ENCODE results near the gene EEFSEC. TPM values are rescaled to one million over a fixed set of nuclear protein-coding genes. Genes with fewer than 3 reads are reported as not detected.

Gene EEFSEC
- total RNA-seq, 1 donor from 2014 or later, result 13.6 TPM

DNA sequence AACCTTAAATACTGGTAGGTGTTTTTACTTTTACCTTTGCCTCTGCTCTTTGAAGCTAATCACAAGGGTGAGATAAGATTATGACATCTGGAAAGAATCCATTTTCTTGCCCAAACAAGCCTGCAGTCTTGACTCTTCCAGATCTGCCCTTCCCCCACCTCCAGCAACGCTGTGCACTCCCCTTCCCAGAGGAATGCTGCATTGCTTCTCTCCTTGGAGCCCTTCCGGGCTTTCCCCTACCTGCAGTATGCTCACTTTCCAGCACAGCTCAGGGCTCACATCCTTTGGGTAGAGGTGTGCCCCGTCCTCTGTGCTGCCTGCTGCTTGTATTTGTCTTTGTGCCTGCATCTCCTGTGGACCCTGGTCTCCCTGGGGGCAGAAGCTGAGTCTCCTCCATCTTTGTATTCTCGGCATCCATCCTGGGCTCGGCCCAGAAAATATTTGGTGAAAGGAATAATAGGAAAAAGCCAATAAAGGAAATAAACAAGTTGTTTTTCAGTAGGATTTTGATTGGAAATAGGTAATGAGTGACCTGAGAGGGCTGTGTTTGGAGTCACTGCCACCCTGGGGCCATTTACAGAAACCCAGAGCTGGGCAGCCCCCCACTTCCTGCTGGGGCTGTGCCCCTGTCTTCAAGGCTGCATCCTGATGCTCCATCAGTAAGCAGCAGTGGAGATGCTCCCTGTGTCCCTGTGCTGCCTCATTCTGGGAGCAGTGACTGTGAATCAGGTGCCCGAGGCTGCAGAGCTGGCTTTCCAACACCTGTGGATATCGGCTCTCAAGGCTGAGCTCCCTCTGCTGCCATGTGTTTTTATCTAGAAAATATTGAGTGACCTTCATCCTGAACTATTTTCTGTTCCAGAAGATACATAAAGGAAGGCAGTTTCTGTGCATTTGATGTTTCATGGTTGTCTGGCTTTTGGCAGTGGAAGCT is 117.5 kb downstream of the EEFSEC start:
- no peak for DNase-seq (ENCODE audit: low spot score)

DNA sequence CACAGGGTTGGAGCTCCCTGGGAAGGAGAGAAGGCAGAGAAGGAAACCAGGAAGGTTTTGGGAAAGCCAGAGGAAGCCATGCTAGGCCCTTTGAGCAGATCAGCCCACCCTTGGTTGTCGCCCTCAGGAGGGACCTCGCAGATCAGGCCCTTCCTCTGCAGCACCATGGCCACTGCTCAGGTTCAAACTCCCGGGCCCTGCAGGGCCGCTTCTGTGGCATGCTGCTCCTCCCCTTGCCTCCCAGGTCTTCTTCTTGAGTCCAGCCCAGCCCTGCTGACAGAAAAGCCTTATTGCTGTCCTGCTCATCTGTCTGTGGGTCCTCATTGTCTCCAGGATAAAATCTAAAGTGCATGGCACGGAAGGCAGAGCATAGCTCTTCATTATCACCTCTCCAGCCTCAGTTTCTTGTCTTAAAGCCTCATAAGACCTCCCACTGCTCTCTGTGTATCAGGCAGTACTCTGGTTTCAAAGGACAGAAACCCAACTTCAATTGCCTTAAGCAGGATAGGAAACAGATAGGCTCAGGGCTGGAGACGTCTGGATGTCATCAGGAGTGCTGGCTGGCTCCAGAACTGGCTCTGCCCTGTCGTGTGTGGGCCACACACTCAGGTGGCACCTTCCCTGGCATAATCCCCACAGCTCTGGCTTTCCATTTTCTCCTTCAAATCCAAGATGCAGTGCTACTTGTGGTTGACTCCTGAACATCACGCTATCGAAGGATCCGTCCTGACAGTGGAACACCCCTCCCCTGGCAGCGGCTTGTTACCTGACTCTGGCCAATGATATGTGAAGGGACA is 118.5 kb downstream of the EEFSEC start:
- DNase-seq (ENCODE audit: low spot score), result no peak

DNA sequence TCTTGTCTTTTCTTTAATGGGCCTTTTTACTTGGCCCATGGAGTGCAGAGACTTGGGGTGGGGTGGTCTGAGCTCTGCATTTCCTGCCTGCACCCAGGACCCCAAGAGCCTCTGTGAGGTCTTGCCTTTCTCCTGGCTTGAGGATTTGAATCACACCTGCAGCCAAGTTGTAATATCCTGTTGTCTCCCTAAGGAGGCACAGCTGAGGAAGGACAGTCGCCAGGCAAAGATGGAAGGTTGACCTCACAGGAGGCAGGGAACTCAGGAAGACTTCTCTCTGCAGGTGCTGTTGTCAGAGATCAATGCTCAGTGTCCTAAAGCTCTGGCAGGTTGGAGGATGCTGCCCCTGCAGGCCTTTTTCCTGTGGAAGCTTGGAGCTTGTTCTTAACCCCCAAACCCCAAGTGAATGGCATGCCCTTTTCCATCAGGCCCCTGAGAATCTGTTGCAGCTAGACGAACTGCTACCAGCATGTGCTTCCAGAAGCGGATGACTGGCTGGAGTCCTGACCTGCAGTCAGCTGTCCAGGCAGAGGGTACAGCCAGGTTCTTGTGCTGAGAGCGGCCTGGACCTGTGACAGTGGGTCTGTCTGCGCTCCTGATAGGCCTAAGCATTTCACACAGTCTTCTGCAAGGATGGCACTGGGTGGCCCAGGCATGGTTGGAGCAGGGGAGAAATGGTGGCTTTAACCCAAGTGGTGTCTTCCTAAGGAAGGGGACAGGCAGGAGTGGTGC is 120.0 kb downstream of the EEFSEC start:
- DNase-seq (ENCODE audit: low spot score), result no peak

DNA sequence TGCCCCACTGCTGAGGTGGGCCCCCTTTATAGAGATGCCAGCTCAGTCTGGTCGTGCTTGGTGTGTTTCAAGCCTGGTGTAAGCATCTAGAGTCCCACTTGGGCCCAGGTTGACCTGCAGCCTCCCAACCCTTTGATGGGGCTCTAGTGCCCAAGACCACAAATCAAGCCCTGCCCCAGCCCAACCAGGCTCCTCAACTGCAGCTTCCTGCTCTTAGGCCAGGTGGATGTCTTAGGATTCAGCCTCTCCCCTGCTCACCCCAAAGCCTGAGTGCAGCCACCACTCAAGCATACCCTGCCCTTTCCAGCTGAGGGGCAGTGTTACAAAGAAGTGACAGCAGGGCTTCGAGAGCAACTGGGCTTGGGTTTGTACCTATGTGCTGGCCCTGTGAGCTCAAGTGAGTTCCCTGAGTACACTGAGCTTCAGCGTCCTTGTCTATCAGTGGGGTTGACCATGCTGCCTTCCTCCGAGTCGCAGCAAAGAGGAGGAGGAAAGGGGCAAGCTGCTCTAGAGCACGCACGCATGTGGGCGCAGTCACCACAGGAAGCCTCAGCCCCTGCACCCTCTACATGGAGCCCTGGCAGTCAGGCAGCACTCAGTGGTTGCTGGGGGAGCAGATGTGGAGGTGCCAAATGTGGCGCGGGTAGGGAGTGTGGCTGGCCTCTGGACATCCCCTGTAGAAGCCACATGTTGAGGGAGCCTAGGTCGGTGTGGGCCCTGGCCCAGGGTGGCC is 120.7 kb downstream of the EEFSEC start:
- DNase-seq (ENCODE audit: low spot score), result no peak

DNA sequence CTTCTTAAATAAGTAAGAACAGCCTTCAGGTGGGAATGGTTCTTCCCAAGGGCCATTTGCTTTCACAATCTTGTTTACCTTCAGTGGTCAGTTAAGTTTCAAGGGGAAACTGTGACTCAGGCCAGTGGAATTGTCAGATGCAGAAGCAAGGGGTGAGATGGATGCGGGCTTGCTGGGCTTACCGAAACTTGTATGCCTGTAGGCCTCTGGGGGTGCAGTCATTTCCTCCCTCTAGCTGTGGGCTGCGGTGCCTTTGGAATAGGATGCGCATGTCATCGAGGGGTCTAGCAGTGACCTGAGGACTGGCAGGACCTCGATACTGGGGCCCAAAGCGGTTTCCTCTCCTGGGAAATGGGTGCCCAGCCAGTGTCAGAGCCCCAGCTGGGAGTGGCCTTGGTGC is 121.6 kb downstream of the EEFSEC start:
- no peak for DNase-seq (ENCODE audit: low spot score)

DNA sequence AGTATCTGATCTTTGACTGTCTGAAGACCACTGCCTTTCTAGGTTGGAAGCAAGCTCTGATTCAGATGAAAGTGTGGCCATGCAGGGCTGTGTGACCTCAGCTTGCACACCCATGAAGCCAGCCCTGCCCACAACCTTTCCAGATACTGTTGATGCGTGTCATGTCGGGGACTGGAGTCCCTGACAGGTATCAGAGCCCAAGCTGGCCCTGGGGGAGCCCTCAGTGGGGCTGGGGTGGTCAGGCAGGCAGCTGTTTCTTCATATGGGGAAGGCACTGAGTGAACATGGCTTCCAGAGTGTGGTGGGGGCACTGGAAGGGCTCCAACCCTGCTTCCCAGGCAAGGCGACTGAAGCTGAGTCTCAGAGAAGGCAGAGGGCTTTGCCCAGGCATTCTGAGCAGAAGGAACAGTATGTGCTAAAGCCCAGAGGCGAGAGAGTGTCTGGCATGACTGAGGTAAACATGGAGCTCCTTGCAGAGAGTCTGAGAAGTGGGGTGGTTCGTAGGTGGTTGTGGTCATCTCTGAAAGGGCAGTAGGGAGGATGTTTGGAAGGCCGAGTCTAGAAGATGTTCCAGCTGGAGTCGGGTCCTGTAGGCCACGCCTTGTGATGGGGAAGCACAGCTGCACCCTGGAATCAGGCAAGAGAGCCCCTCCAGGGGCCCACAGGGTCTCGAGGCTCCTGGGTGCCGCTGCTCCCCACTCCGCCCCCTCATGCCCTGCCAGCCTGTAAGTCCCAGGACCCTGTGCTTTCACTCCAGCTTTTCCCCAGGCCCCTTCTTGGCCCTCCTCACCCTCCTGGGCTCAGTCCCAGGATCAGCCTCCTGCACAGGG is 122.2 kb downstream of the EEFSEC start:
- no peak for DNase-seq (ENCODE audit: low spot score)

DNA sequence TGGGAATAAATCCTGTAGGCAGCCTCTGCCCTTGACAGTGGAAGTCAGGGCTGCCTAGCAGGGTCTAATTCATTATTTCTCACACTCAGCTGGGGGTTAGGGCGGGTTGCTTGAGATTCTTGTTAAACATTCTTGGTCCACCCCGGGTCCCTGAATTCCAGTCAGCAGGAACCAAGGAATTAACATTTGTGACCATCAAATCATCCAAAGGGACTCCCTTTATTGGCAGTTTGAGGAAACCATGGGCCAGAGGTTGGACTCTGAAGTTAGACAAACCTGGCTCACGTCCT is 122.8 kb downstream of the EEFSEC start:
- no peak for DNase-seq (ENCODE audit: low spot score)

DNA sequence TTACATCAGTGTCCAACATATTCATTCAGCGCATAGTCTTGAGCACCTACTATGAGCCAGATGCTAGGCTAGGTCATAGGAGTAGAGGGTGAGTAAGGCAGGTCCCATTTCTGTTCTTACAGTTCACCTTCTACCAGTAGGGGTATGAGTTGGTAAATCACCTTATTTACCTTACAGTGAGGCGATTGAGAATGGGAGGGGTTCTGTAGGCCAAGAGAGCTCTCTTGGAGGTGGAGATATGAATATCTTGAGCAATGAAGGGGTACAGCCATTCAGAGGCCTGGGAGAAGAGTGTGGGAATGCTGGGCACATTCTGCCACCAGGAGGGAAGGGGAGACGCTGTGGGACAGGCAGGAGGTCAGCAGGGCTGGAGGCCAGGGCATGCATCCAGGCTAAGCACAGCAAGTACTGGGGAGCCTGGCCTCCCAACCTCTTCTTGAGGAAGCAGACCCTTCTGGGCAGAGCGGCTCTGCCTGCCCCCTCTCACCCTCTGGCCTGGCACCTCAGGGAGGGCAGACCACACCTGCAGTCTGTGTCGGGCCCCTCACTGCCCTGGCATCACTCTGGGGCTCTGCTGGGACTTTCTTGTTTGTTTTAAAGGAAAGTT is 123.4 kb downstream of the EEFSEC start:
- DNase-seq (ENCODE audit: low spot score), result no peak

DNA sequence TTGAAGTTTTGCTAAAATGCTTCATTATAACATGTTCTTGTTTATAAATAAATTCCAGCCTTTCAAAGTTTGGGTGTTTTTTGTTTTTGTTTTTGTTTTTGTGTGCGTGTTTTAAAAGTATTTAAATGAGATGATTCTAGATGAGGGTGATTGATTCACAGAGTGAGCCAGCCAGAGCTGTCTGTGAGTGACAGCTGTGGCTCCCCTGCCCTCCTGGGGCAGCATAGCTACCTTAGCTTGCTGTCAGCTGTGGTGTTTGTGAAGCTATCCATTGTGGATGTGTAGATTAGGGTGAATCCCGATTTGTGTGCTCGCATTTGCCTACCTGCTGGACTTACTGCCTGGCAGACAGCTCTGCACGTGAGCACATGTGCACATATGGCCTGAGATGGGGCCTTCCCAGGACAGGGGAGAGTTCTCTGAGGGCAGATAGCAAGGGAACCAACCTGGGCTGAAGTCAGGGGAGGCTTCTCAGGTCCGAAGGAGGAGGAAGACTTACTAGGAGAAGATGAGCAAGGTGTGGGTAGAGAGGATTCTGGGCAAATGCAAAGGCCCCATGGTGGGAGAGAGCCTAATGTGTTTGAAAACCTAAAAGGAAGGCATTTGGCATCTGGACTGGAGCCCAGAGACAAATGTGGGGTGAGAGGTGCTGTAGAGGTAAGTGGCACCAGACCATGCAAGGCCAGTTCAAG is 124.2 kb downstream of the EEFSEC start:
- no peak for DNase-seq (ENCODE audit: low spot score)

DNA sequence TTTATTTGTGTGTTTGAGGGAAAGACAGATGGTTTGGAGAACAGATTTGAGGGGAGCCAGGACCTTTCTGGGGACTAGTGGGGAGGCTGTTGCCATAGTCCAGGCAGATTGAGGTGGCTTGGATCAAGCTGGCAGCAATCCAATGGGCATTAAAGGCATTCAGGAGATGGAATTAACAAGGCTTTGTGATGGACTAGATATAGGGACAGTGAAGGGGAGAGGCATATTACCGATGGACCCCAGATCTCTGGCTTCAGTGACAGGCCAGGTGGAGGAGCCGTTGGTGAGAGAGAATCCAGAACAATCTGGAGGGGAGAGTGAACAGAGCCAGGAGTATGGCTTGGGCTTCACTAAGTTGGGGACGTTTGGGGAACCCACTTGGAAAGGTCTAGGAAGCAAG is 124.8 kb downstream of the EEFSEC start:
- no peak for DNase-seq (ENCODE audit: low spot score)

DNA sequence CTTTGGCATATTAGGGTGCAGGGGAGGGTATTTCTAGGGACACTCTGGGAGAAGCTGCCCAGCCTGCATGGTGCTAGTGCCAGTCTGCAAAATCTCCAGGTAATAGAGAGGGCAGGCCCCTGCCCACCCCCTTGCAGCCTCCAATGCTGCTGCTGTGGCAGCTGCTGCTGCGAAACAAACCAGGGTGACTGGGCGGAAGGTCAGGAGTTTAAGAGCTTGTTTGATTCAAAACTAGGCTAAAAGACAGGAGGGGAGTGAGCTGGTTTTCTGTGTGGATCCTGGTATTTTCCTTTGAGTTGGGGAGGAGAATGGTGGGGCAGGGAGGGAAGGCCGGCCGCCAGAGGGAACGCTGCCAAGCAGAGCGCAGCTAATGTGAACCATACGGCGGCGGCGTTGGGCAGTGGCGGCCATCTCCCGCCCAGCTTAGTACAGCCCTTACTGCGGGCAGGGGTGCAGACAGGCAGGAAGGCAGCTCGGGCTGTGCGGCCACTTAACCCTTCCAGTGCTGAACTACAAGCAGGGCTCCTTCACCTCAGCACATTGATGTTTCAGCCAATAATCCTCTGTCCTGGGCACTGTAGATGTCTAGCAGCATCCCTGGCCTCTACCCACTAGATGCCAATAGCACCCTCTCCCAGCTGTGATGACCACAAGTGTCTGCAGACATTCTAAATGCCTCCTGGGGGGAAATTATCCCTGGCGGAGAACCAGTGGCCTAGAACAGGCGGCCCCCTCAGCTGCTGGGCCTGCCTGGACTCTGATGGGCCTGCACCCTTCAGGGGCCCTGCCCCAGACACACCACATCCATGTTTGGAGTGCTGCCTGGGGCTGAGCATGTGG is 125.7 kb downstream of the EEFSEC start:
- DNase-seq (ENCODE audit: low spot score), result peak; percentile 90

DNA sequence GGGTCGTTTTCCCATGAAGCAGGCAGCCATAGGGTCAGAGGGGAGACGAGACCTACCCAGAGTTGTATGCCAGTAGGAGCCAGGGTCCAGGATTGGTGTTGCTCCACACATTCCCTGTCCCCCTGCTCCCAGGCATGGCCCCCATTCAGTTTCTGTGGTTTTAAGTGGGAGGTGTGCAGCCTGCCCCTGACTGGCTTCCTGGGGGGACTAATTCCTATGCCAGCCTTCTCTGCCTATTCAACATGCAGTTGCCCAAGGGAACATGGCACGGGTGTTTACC is 126.3 kb downstream of the EEFSEC start:
- no peak for DNase-seq (ENCODE audit: low spot score)

DNA sequence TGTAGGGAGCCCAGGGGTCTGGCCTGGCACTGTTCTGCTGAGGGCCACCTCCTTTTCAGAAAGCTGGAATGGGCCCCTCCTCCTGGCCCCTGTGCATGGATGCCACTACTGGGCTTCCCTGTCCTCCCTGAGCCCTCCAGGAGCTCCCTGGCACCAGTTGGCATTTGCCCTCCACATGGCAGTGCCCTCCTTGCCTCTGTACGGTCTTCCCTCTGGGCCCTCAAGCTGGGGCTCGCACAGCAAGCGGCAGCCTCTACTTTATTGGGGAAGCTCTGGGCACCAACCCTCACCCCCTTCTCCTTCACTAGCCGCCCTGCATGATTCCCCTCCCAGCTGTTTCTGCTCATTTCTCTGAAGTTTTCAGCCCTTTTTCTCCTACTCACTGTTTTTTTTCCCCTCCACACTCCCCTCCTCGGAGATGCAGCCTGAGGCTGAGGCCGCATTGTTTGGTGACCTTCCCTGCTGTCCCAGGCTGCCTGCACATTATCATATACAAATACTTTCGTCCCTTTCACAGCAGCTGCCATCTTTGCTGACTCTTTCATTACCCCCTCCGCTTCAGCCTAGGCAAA is 127.3 kb downstream of the EEFSEC start:
- DNase-seq (ENCODE audit: low spot score), result no peak

DNA sequence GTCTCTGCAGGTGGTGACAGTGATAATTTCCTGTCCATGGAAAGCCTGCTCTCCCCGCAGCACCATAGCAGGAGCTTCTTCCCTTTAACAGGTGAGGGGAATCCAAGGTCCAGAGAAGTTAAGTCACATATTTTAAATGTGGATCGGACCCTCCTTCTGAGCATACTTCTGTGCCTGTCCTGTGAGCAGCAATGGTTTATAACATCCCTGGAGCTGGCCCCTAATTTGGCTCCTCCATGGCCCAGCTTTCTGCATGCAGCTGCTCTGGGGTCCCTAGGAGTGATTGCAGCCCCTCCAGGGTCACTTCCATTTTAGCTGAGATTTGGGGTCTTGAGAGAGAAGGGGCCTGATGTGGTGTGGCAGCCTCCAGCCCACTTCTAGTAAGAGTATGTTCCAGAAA is 127.8 kb downstream of the EEFSEC start:
- DNase-seq (ENCODE audit: low spot score), result no peak

DNA sequence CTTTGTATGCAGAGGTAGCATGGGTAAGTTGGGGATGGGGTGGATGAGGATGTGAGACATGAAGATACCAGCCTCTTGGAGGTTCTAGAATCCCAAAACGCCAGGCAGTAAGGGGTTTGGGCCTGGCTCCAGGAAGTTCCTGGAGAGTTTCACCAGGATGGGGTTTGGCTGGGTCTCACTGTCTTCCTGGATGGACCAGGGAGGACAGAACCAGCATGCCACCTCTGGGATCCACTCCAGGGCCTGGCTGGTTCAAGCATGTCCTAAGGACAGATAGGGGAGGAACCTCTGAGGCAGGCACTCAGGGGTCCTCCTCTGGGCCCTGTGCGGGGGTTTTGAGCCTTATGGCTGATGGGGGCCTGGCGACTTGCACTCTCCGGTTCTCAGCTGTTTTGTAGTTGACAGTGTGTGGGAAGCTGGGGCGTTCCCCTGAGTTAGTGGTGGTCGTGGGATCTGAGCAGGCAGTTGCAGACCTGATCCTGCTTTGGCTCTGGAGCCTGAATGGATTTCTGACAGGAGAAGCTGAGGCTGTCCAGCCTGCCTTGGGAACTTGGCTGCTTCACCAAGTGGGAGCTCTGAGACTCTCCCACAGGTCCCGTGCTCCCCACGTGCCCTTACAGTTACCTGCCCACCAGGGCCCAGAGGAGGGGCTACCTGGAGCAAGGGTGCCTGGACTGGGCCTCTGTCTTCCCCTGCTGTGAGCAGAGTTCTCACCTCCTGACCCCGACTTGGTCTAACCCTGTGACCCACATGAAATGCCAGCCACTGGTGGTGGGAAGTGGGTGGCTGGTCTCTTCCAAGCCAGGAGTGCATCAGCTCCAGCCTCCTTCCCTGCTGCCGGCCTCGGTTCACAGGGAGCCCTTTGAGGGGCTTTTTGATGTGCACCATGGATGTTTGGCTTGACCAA is 128.4 kb downstream of the EEFSEC start:
- no peak for DNase-seq (ENCODE audit: low spot score)

DNA sequence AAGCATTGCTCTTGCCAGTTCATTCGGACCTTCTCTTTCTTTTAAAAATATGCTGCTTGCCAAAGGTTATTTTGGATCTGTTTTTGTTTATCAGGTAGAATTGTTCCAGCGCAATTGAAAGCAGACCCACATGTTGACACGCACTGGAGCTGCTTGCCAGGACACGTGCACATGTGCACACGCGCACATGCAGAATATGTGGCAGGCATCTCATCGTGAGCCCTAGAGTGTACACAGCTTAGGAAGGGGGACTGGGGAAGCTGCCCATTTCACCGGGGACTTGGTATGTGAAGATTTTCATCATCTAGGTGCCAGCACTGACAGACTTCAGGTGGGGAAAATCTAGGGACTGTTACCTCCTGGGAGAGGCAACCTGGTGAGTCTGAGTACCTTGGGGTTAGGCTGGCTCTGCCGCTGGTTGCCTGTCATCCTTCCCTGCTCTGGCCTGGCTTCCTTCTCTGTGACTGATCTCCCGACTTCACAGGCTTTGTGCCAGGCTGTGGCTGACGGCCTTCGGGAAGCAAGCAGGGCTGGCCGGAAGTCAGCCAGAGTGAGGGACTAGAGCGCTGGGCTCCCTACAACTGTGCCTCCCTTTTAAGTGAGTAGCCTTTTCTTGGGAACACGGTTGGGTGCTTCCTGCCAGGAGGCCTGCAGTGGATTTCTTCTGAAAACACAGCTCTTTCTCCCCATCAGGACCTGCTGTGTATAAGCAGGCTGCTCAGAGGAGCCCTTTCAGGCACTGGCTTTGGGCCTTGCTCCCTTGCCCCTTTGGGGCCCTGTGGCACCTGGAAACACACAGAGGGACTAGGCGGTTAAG is 129.3 kb downstream of the EEFSEC start:
- no peak for DNase-seq (ENCODE audit: low spot score)

Data from mesenteric fat pad (tissue), 1 donor.